COR-L47 (cell line): ENCODE results near the gene FOXRED1.
A peak's percentile ranks its signal among the peaks of the same experiment; 100 is the strongest.
"Not testable (repeated sequence)": the region's sequence is repeated elsewhere in the genome, so short reads cannot be mapped to it uniquely, and the experiment has no call there.

Source experiments
- DNase-seq: peaks from one replicate; lab custom pipeline; 2025; lab: John Stamatoyannopoulos, UW

FOXRED1 gene

GRCh38 chr11:126268708-126269579 is at the start of gene FOXRED1, which contains the start of gene SRPRA:
Gene FOXRED1, plus strand, starts transcription at chr11:126269154. Its CDS starts 53 bp downstream, at chr11:126269207.
Gene SRPRA, minus strand, starts transcription at chr11:126268895. Its CDS starts 91 bp downstream, at chr11:126268804.
- peak; percentile 99 for DNase-seq

- DNase-seq: no peak
Observed at GRCh38 chr11:126219547-126219946, 49.4 kb upstream of the FOXRED1 start.

GRCh38 chr11:126224647-126225294 is 44.2 kb upstream of the FOXRED1 start:
- DNase-seq: no peak

- DNase-seq: no peak
Observed at GRCh38 chr11:126225295-126225665, 43.7 kb upstream of the FOXRED1 start.

- no peak for DNase-seq
Observed at GRCh38 chr11:126226334-126227084, 42.4 kb upstream of the FOXRED1 start.

- no peak for DNase-seq
Observed at GRCh38 chr11:126229858-126230540, 39.0 kb upstream of the FOXRED1 start.

- no peak for DNase-seq
Observed at GRCh38 chr11:126231725-126232459, 37.1 kb upstream of the FOXRED1 start.

- DNase-seq: no peak
Observed at GRCh38 chr11:126232683-126233082, 36.3 kb upstream of the FOXRED1 start.

- no peak for DNase-seq
Observed at GRCh38 chr11:126233391-126233790, 35.6 kb upstream of the FOXRED1 start.

- no peak for DNase-seq
Observed at GRCh38 chr11:126246636-126247035, 22.3 kb upstream of the FOXRED1 start.

DNA sequence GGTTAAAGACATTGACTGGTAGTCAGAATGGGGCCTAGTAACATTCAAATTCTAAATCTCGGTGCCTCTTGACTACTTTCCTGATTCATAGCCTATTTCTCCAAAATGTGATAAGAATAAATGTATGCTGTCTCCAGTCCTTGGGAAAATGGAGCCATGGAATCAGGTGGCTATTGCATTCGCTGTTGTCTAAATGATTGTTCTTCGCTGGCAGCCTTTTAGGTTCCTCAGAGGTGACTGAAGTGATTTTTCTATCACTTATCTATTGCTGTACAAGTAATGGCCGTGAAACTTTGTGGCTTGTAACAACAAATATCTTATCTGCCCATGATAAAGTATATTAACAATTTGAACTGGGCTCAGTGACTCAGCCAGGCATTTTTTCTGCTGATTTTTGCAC is 15.7 kb upstream of the FOXRED1 start:
- DNase-seq: no peak

GRCh38 chr11:126254819-126255218 is 14.1 kb upstream of the FOXRED1 start:
- DNase-seq: no peak

GRCh38 chr11:126255507-126255906 is 13.4 kb upstream of the FOXRED1 start:
- not testable (repeated sequence) for DNase-seq

- DNase-seq: no peak
Observed at GRCh38 chr11:126256216-126256615, 12.7 kb upstream of the FOXRED1 start.

GRCh38 chr11:126257144-126257543 is 11.8 kb upstream of the FOXRED1 start:
- no peak for DNase-seq

- DNase-seq: no peak
Observed at GRCh38 chr11:126257764-126258163, 11.2 kb upstream of the FOXRED1 start.

DNA sequence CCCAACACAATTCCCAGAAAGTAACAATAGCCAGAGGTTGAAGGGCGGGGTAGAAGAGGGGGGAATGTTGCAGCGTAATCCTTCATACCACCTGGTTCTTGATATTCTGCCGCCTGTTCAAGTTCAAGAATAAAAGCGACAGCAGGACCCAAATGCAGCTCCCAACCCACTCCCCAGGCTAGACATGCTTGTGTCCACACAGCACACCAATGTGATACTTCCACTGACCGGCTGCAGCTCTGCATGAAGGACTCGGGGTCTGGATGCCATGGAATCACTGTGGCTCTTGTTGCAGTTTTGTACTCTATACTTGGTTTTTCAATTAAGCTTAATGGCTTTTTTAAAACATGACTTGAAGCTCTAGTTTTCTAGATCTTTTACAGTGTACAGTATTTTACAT is 6.7 kb upstream of the FOXRED1 start:
- DNase-seq: no peak

DNA sequence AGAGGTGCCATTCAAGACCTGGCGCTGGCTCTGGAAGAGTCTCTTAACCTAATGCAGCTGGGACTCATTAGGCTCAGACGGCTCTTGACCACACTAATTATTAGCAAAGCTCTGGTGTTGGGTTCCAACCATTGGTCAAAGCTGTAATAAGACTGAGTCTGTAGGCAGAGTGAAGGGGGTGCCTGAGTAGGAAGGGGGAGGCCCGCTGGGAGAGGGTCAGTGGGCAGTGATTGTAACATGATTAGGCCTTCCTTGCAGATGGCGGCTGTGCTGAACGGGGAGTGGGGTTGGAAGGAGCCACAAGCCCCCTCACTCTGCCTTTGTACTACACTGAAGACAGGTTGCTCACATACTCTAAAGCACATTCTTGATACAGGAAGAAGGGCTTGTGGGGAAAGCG is 5.5 kb upstream of the FOXRED1 start:
- DNase-seq: no peak

- no peak for DNase-seq
Observed at GRCh38 chr11:126265811-126266210, 3.1 kb upstream of the FOXRED1 start.

DNA sequence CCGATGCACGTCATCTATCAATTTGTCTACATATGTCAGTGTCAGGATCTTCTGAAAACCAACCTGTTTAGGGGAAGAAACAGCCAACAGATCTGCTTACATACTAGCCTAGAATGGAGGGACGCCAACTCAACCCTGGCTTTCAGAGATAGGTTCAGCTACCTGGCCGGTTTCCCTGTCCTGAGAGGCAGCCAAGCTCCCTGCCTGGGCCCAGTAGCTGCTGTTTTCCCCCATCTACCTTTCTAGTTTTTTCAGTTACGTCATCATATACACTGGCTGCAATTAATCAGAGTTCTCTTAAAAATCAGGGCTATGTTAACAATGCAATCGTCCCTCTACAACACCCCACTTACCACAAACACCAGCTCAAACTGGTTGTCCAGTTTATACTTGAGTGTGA is 1.3 kb upstream of the FOXRED1 start:
- no peak for DNase-seq

GRCh38 chr11:126268361-126268707 is 620 bp upstream of the FOXRED1 start:
- DNase-seq: no peak
